Right ventricle myocardium superior (tissue), 1 donor: Measurements from ENCODE around the gene SYTL2. TPM values are rescaled to one million over a fixed set of nuclear protein-coding genes. Genes with fewer than 3 reads are reported as not detected.

Source experiments
- ATAC-seq: fragments of 200-7000 bp; cut with Tn5 transposase; one replicate; pipeline ENCODE4 v1.9.1; 2020; ENCODE audit warnings: mild to moderate bottlenecking; ENCODE audit not compliant: poor library complexity
- DNase-seq: peaks from one replicate; pipeline ENCODE4 v3.0.0-alpha.2; 2020
- intact Hi-C: fragments of 100-400 bp; cut with DNase I; formaldehyde crosslinking; loops from one replicate; pipeline ENCODE4 v1.11.2; 2022
- total RNA-seq: library from RNA; stranded (reverse); fragmentation: NEBNext Ultra II Directional; extraction: Animal tissue kit (Norgen Biotek cat#: 25700); gene quantifications from one replicate; pipeline ENCODE4 v1.2.1, GENCODE V29; 2021
- donor health status: DM: no; HTN: yes; CAD: no; lungs with severe emphysema.

The SYTL2 gene
- total RNA-seq, 1 donor from 2014 or later = 4.0 TPM

- DNase-seq (no peak), ATAC-seq (no peak)
- intact Hi-C loops = no loop called here
These were observed 20.1 kb upstream of the SYTL2 start for GRCh38 chr11:85831050-85831449.

GRCh38 chr11:85829172-85829571, 18.2 kb upstream of the SYTL2 start:
- intact Hi-C loops = loop anchor here (10.0 kb wide), 1 partner anchor 234 kb away; no protein-coding TSS in a partner anchor
- no peak for ATAC-seq
- no peak for DNase-seq

- intact Hi-C loops = loop anchor here (10.0 kb wide), 1 partner anchor 234 kb away; no protein-coding TSS in a partner anchor
- ATAC-seq = no peak
These were observed 17.7 kb upstream of the SYTL2 start for GRCh38 chr11:85828640-85828978.

GRCh38 chr11:85827748-85828639, 17.1 kb upstream of the SYTL2 start:
- DNase-seq (no peak), ATAC-seq (no peak)
- intact Hi-C loops = loop anchor here (10.0 kb wide), 1 partner anchor 233 kb away; no protein-coding TSS in a partner anchor

More at GRCh38 chr11:85828640-85828978, 17.7 kb upstream of the SYTL2 start:
- DNase-seq = no peak

- intact Hi-C loops = loop anchor here (10.0 kb wide), 1 partner anchor 231 kb away; no protein-coding TSS in a partner anchor
- ATAC-seq (peak; percentile 38), DNase-seq (peak; percentile 55)
These were observed 15.3 kb upstream of the SYTL2 start for GRCh38 chr11:85826116-85826855.

GRCh38 chr11:85825616-85826015, 14.7 kb upstream of the SYTL2 start:
- intact Hi-C loops = loop anchor here (10.0 kb wide), 1 partner anchor 231 kb away; no protein-coding TSS in a partner anchor
- ATAC-seq = no peak
- DNase-seq = no peak

- intact Hi-C loops = loop anchor here (10.0 kb wide), 1 partner anchor 229 kb away; no protein-coding TSS in a partner anchor
- ATAC-seq = no peak
These were observed 12.9 kb upstream of the SYTL2 start for GRCh38 chr11:85823816-85824215.

GRCh38 chr11:85822814-85823213, 11.9 kb upstream of the SYTL2 start:
- intact Hi-C loops = loop anchor here (10.0 kb wide), 1 partner anchor 228 kb away; no protein-coding TSS in a partner anchor
- DNase-seq = no peak
- no peak for ATAC-seq

More at GRCh38 chr11:85823816-85824215, 12.9 kb upstream of the SYTL2 start:
- DNase-seq = no peak

GRCh38 chr11:85821636-85822035, 10.7 kb upstream of the SYTL2 start:
- intact Hi-C loops = loop anchor here (10.0 kb wide), 1 partner anchor 227 kb away; no protein-coding TSS in a partner anchor
- DNase-seq (no peak), ATAC-seq (no peak)

GRCh38 chr11:85819441-85819840, 8.5 kb upstream of the SYTL2 start:
- intact Hi-C loops = loop anchor here (10.0 kb wide), 1 partner anchor 125 kb away; no protein-coding TSS in a partner anchor
- no peak for DNase-seq
- ATAC-seq = no peak

GRCh38 chr11:85815186-85815931, 4.4 kb upstream of the SYTL2 start:
- ATAC-seq (no peak), DNase-seq (no peak)
- intact Hi-C loops = loop anchor here (10.0 kb wide), 1 partner anchor 121 kb away; no protein-coding TSS in a partner anchor

GRCh38 chr11:85813721-85814120, 2.8 kb upstream of the SYTL2 start:
- intact Hi-C loops = loop anchor here (10.0 kb wide), 1 partner anchor 119 kb away; no protein-coding TSS in a partner anchor
- no peak for ATAC-seq

GRCh38 chr11:85811624-85812023, 683 bp upstream of the SYTL2 start:
- intact Hi-C loops = loop anchor here (10.0 kb wide), 1 partner anchor 117 kb away; no protein-coding TSS in a partner anchor
- DNase-seq = no peak
- ATAC-seq = no peak

More at GRCh38 chr11:85813721-85814120, 2.8 kb upstream of the SYTL2 start:
- DNase-seq = no peak

- DNase-seq (no peak), ATAC-seq (peak; percentile 3)
- intact Hi-C loops = loop anchor here (10.0 kb wide), 1 partner anchor 116 kb away; no protein-coding TSS in a partner anchor
These were observed 445 bp downstream of the SYTL2 start for GRCh38 chr11:85810521-85810870.

- intact Hi-C loops = loop anchor here (10.0 kb wide), 1 partner anchor 115 kb away; no protein-coding TSS in a partner anchor
- no peak for DNase-seq
- ATAC-seq = no peak
These were observed 1.1 kb downstream of the SYTL2 start for GRCh38 chr11:85809863-85810262.

- no peak for DNase-seq
- intact Hi-C loops = no loop called here
- ATAC-seq = no peak
These were observed 1.8 kb downstream of the SYTL2 start for GRCh38 chr11:85809191-85809590.

- no peak for ATAC-seq
These were observed 4.1 kb downstream of the SYTL2 start for GRCh38 chr11:85806876-85807275.

GRCh38 chr11:85806016-85806415, 4.9 kb downstream of the SYTL2 start:
- intact Hi-C loops = no loop called here
- no peak for DNase-seq
- no peak for ATAC-seq

More at GRCh38 chr11:85806876-85807275, 4.1 kb downstream of the SYTL2 start:
- intact Hi-C loops = no loop called here
- DNase-seq = no peak
